ENCODE results near the gene TTC21A.
"Not testable (repeated sequence)": the region's sequence is repeated elsewhere in the genome, so short reads cannot be mapped to it uniquely, and the experiment has no call there.

Gene TTC21A

GRCh38 chr3:39169712-39170111, 62.2 kb downstream of the TTC21A start:
- DNase-seq (ENCODE audit: low spot score) = no peak
- no peak for TF ChIP-seq CTCF (IDR thresholded peaks at IDR 0.05; ENCODE audit: extremely low read depth, missing control alignments)

GRCh38 chr3:39170461-39170860, 63.0 kb downstream of the TTC21A start:
- no peak for DNase-seq (ENCODE audit: low spot score)
- TF ChIP-seq CTCF (IDR thresholded peaks at IDR 0.05; ENCODE audit: extremely low read depth, missing control alignments) = no peak

- not testable (repeated sequence) for DNase-seq (ENCODE audit: low spot score)
Observed at GRCh38 chr3:39170877-39171276, 63.4 kb downstream of the TTC21A start.

GRCh38 chr3:39171860-39172259, 64.4 kb downstream of the TTC21A start:
- no peak for DNase-seq (ENCODE audit: low spot score)
- TF ChIP-seq CTCF (IDR thresholded peaks at IDR 0.05; ENCODE audit: extremely low read depth, missing control alignments) = no peak

GRCh38 chr3:39173318-39174125, 66.0 kb downstream of the TTC21A start:
- no peak for DNase-seq (ENCODE audit: low spot score)
- TF ChIP-seq CTCF (IDR thresholded peaks at IDR 0.05; ENCODE audit: extremely low read depth, missing control alignments) = no peak

GRCh38 chr3:39176025-39176714, 68.7 kb downstream of the TTC21A start:
- TF ChIP-seq CTCF (IDR thresholded peaks at IDR 0.05; ENCODE audit: extremely low read depth, missing control alignments) = no peak
- DNase-seq (ENCODE audit: low spot score) = peak; percentile 7

GRCh38 chr3:39177708-39178332, 70.3 kb downstream of the TTC21A start:
- no peak for TF ChIP-seq CTCF (IDR thresholded peaks at IDR 0.05; ENCODE audit: extremely low read depth, missing control alignments)
- peak; percentile 80 for DNase-seq (ENCODE audit: low spot score)

Measured in GM20000 (cell line).